HG02571 (cell line): ENCODE results near the gene CRKL.

Experiments used
- ATAC-seq: cut with Tn5 transposase; IDR thresholded peaks from one replicate; pipeline ENCODE4 v1.9.1; 2021; ENCODE audit warnings: mild to moderate bottlenecking, moderate library complexity; ENCODE audit not compliant: unreplicated experiment

Gene CRKL

DNA sequence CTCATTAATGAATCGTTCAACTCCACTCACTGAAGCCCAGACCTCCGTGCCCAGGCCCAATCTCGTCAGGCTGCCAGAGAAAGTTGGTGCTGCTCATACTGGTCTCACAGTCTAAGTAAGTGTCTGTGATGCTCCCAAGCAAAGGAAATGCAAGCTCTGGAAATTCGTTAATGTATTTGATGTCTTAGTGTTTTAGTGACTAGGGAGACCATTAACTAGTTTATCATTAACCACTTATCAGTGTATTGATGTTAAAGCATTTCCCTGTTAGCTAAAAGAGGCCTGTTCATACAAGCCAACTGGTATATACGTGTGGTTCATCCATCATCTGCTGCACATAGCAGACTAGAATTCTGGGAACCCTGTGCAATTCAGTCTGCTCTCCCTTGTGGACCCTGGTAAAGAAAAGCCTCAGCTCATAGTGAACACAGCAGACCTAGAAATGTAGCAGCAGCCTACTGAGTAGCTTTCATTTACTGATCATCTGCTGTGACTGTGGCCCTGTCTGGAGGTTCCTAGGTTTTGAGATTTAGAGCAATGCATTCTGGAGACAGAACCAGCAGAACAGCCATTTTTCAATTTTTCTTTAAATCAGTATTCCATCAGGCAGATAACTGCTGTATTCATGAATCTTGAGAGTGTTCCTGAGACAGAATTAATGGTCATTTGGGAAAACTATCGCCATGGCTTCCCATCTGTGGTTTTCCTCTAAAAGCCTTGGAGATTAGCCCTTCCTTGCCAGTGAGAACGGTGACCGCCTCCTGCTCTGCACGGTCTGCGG, 34.1 kb downstream of the CRKL start:
- ATAC-seq, result no peak

DNA sequence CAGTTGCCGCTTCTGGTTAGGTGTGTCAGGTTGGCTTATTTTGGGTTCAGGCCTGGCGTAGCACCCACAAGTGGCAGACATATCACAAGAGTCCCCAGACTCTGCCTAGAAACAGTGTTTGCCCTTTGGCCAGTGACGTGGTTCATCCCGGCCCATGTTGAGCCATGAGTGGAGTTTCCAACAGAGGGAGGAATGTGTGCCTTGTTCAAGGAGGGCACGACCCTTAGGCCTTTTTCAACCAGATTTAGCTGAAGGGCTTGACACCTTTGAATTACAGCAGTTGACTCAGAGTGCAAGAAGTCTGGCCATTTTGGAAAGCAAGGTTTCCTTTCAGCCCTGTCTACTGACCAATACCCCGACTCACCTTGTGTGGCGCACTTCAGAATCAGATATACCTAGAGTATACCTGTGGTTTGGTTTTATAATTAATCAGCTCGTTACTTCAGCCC, 34.7 kb downstream of the CRKL start:
- ATAC-seq, result no peak

DNA sequence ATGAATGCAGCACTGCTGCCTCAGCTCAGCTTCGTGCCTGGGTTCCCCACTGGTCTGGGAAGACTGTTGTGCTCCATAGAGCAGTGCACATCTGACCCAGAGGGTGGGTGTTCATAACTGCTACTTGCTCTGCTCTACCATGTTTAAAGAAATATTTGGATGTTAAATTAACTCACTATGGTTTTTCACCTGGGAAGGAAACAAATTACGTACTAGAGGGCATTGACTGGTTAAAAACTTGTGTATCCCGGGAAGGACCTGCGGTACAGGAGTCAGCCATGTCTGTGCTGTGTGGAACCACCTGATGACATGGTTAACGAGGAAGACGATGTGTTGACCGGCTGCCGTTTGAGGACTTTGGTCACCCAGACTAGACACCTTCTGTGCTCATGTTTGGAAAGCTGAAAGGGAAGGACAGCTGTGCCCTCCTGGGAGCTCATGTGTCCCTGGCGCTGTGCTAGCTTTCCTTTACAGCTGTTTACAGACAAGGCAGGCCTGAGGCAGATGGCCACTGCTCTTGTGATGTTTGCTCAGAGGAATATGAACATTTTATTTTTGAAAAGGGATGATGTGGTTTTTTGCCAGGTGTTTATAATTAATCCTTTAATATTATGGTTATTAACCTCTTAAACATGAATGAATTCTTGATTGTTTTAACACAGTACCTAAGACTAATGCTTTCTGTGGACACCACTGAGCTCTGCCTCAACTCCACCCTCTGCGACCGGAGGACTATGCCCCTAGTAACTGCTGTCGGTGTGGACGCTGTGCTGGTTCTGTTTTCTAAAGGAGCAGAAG, 35.5 kb downstream of the CRKL start:
- ATAC-seq, result no peak

DNA sequence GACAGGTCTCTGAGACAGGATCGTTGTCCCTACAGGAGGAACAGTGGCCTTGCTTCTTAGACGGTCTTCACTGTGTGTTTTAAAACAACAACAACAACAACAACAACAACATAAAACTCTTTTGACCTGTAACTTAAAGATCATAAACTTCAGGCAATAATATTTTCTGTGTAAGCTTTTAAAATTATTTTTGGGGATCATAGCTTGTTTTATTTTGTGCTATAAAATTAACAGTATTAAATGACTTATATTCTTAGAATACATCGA, 36.1 kb downstream of the CRKL start:
- no peak for ATAC-seq

DNA sequence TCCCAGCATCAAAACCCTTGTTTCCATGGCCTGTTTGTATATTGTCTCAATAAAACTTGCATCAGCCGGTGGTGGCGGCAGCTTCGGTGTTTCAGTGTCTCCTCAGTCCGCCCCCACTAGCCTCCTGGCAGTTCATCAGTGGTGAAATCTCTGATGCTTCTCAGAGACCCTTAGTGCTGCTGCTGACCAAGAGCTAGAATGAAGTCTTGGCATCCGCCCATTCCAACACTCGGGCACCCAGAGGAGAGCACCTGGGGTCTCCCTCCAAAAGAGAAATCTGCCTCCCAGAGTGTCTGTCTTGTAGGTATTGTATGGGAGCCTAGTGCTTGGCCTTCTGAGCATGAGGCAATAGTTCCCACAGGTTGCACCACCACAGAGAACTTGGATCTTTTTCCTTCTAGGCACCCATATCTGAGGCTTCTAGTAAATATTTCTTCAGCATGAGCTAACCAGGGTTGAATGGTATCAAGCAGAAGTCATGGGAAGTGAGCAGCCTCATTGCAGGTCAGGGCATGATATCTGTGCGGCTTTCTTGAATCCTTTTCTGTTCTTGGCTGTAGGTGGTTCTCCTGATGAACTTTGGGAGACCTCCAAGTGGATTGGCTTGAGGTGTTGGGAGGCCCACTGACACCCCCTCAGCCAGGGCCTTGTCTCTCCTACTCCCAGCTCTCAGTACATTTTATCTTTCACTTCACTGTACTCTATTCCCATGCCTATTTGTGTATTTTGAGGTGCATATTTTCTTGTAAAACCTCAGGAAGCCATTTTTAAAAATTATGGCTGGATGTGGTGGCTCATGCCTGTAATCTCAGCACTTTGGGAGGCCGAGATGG, 36.7 kb downstream of the CRKL start:
- no peak for ATAC-seq

DNA sequence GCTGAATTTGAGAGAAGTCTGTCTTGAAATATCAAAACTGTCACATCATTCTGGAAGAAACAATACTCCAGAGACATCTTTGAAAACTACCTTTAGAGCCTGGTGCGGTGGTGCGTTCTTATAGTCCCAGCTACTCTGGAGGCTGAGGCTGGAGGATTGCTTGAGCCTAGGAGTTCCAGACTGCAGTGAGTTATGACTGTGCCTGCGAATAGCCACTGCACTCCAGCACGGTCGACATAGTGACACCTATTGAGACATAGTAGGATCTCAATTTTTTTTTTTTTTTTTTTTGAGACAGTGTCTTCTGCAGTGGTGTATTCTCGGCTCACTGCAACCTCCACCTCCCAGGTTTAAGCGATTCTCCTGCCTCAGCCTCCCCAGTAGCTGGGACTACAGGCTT, 38.3 kb downstream of the CRKL start:
- ATAC-seq, result no peak

DNA sequence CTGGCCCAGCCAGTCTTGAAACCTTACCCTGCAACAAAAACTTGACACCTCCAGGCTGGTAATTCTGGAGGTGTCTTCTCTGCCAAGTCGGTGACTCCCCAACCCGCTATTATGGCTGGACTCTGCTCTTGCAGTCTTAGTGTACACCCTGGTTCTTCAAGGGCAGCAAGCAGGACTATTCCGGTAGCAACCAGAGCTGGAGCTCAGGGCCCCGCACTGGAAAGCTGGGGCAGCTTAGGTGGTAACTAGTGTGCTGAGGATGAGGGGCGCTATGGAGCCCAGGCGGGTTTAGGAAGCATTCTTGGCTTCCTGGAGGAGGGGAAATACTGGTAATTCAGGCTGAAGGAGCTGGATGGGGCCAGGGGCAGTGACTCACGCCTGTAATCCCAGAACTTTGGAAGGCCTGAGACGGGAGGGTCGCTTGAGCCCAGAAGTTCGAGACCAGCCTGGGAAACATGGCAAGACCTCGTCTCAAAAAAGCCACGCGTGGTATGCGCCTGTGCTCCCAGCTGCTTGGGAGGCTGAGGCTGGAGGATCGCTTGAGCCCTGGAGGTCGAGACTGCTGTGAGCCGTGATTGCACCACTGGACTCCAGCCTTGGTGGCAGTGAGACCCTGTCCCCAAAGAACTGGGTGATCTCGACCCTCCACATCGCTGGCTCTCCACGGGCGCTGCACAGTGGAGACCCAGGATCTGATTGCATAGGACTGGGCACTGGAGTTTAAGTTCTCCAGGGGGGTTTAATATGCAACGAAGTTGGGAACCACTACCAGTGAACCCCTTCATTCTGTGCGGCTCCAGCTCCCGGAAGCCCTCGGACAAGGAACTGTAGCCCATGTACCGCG, 39.3 kb downstream of the CRKL start:
- no peak for ATAC-seq

DNA sequence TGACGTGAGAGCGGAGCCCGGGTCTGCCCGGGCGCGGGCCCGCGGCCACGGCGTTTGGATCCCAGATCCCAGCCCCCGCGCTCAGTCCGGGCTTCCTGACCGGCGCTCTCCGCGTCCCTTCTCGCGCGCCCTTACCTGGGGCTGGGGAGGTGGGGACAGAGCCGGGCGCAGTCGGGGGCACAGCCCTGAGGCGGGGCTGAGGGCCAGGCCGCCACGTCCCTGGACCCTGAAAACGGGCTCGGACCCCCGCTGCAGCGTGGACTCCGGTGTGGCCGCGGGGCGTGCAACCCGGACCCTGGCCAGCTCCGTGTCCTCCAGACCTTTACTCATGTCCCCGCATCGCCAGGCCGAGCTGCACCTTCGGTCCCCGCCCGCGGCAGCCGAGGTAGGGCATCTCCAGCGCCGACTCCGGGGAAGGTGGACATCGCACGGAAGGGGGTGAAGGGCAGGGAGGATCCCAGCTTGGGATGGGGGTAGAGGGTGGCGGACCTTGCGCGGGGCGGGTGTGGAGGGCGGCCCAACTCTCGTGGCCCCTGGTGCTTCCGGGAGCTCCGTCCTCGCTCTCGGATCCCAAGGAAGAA, 40.0 kb downstream of the CRKL start:
- ATAC-seq, result no peak

DNA sequence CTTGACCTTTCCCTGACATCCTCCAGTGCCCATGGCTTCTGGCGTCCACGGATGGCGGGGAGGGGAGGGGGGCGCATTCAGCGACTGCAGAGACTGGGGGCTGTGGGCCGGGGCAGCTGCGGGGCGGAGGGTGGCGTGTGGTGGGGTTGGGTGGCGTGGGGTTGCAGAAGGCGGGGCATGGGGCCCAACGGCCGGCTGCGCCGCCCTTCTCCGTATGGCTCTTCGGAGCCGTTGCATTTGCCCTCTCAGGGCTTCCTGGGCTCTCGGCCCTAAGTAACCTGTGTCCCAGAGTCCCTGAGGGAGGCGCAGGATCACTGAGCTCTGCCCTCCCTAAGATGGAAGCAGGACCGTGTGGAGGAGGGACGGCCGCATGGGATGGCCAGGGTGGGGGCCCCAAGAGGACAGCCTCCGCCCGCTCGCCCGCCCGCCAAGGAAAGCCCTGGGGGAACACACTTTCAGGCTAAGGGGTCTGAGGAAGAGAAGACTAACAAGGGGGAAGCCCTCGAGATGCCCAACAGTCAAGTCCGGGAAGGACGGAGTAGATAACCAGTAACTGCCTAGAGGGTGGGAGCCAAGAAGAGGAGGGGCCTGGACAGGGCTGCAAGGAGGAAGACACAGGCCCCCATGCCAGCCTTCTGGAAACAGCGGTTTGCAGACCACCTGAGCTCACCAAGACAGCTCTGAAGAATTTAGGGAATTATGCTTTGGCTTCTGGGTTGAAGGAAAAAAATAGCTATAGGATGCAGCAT, 40.6 kb downstream of the CRKL start:
- no peak for ATAC-seq

DNA sequence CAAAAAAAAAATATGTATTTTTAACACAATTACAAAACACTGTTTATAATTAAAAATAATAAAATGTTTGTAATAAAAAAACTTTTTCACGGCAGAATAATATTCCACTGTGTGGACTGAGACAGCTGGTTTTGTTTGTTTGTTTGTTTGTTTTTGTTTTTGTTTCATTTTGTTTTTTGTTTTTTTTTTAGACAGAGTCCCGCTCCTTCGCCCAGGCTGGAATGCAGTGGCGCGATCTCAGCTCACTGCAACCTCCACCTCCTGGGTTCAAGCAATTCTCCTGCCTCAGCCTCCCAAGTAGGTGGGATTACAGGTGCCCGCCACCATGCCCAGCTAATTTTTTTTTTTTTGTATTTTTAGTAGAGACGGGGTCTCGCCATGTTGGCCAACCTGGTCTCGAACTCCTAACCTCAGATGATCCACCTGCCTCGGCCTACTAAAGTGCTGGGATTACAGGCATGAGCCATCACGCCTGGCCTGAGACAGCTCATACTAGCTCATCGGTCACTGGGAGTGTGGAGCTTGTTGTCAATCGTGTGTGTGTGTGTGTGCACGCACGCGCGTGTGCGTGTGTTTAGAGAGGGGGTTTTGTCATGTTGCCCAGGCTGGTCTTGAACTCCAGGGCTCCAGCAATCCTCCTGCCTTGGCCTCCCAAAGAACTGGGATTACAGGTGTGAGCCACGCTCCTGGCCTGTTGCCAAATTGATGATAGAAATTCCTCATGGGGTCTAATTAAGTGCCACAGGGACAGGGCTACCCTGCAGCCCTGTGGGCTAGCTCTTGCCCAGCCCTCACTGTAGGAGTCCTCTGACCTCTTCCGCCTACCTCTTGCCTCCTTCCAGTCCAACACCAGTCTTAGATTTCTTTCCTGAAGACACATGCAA, 42.6 kb downstream of the CRKL start:
- no peak for ATAC-seq

DNA sequence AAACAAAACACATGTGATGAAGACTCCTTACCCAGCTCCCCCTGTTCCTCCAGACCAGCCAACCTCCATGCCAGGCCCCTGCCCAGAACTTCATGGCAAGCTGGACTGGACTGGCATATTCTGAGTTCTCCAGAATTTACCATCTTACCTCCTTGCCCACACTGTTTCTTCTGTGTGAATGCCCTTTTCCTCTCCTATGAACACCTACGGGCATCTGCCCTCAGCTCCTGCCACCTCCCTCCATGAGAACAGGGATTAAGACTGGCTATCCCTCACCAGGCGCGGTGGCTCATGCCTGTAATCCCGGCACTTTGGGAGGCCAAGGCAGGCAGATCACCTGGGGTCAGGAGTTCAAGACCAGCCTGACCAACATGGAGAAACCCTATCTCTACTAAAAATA, 43.4 kb downstream of the CRKL start:
- no peak for ATAC-seq

DNA sequence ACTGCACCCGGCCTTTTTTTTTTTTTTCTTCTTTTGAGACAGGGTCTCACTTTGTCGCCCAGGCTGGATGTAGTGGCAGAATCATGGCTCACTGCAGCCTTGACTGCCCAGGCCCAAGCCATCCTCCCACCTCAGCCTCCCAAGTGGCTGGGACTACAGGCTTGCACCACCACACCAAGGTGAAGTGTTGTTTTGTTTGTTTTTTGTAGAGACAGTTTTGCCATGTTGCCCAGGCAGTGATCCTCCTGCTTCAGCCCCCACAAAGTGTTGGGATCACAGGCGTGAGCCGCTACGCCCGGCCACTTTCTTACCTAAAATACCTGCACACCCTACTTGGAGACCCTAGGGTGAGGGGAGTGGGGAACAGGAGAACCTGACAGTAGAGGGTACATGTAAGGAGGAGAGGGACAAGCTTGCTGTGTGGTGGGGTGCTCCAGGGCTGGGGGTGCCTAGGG, 45.3 kb downstream of the CRKL start:
- no peak for ATAC-seq

DNA sequence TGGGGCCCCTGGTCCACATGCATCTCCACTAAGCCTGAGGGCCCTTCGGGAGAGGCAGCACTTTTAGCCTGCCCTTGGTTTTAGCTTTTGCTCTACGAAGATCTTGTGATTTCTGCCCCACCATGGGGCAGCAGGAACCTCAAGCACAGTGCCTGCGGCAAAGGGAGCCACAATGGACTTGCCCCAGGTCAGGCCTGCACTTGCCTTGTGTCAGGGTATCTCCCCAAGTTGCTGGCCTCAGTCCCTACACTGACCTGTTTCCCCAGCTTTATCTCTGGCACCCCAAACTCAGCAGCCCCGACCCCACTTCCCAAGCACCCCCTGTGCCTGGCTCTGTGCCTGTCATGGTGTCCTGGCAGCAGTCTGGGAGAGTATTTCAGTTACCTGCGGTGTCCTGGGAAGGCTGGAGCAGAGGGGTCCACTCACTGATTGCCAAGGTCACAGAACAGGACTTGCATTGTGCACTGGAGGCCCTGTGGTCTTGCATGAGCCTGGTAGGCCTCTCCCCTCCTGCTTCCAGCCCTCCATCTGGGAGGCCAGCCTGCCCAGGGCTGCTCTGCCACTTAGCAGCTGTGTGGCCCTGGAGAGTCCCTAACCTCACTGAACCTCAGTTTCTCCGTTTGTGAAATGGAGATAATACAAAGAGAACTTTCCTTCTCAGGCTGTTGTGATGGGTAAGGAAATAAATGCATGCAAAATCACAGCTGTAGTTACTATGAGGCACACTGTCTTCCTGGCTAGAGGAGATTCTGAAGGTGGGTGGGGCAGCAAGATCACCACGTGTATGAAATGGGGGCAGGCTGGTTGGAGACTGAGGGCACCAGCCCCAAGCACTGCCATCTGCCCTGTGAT, 46.2 kb downstream of the CRKL start:
- no peak for ATAC-seq

DNA sequence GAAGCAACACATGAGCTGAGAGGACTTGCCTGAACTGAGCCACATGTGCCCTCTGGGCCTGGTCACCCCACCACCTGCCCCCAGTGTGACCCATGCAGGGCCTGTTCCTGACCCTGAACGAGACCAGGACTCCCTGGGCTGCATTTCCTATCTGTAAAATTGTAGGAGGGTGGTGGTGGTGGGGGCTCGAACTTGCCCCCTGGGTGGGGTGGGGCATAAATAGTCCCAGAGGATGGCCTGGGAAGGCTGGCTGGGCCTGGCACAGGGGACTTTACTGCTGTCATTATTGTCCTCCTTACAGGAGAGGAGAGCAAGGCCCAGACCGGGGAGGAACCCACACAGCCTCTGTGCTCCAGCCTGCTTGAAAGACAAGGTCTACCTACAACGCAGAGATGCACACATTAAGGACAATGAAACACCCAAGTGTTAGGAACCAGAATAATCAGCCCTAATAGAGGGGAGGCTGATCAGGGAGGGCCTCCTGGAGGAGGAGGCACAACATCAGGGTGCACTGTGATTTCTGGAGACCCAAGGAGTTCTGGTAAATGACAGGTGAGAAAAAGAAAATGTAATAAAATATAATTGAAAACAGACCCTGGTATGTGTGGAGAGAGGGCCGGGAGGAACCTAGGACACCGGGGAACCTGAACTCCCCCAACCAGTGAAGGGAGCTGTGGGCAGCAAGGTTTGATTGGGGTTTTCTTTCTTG, 47.0 kb downstream of the CRKL start:
- ATAC-seq, result no peak

DNA sequence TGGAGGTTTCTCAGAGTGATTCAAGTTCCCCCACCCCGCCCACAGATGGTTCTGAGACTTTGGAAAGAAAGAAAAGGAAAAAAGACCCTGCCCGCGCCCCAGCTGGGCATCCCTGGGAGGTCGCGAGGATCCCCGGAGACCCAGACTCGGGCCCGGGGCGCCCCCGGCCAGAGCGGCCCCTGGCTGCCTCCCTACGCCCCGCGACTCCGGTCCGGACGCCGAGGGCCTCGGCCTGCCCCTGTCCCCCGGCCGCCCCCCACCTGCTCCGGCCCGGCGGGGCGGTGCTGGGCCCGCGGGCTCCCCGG, 47.5 kb downstream of the CRKL start:
- no peak for ATAC-seq

DNA sequence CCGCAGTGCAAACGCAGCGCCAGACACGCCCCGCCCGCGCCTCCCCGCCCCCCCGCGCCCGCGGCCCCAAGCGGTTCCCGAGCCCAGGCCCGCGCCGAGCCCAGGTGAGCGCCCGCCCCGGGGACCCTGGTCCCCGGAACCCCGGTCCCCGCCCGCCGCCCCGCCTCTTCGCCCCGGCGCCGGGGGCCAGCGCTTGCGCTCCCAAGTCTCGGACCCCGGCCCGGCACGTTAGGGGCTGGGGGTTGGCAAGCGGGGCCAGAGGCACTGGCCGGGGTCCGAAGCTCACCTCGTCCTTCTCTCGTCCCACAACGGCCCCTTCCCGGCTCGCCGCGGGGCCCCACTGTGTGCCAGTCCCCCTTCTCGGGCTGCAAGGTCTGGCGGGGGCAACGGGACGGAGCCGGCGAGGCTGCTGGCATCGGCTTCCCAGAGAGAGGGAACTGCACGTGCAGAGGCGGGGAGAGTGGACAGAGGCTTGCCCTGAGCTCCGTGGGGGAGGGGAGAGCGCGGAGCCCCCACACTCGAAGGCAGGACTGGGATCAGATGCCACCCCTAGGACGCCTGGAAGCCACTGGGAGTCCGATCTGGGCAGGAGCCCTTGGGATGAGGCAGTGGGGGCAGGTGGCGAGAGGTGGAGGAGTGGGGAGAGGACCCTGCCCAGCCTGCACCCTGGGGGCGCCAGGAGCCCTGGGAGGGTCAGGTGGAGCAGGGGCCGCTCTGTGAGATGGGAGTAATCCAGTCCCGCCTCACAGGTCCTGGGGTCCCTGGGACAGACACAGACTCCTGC, 48.1 kb downstream of the CRKL start:
- ATAC-seq, result no peak
